NCI-H748 (cell line): ENCODE results near the gene ZC2HC1B.
A peak's percentile ranks its signal among the peaks of the same experiment; 100 is the strongest.

Source experiments
- DNase-seq: peaks from one replicate; lab custom pipeline; 2025; ENCODE audit not compliant: unreplicated experiment; lab: John Stamatoyannopoulos, UW

The ZC2HC1B gene

DNA sequence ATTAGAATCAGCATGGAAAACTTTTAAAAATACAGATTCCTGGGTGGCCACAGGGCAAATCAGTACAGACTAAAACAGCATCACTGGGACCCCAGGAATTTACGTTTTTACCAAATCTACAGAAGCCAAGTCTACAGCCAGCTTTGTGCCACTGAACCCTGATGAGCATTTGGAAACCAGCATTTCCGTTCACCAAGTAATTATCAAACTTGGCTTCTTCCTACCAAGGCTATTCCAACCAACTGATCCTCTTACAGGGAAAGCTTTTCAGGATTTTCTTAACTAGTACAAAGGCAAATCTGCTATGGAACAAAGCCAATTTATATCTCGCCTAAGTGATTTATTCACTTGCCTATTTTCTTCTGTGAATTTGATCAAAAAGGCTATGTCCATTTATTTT lies 96.8 kb downstream of the ZC2HC1B start:
- no peak for DNase-seq

DNA sequence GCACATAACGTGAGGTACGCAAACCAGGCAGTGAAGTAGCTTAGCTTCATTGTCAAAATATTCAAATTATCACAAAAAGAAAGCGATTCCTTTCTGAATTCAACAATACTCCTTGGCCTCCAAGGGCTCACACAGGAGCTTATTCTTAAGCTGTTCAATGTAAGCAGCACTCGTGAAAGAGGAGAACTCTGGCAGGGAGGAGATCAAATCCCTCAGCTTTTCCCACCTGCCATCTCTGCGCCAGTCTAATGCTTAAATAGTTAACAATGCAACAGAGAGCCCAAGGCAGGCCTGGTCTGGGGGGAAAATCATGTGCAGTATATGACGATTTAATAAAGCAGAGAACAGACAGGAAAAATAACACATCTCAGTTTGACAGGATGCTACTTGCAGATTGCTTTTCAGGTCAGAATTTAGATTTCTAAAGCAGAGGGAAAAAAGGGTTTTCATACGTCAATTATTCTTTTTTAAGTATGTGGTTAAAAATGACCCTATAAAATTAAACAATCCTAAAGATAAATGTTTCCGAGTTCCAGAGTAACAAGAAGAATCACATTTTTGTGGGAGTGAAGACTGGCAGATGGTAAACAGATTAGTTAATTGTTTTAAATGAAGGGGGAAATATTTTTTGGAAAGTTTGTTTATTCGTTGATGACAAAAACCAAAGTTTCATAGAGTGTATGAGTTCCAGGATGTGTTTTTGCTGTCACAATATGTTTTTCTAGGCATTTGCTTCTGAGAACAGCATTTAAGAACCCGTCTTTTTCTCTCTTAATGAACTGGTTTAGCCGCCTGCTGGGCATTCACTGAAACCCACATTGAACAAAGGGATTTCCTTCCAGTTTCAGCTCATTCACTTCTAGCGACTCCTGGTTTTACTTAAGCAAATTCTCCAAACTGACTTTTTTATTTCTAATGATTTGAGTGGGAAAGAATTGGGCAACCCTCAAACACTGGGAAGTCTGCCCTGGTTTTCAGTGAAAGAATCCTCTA lies 97.9 kb downstream of the ZC2HC1B start:
- DNase-seq: peak; percentile 2

DNA sequence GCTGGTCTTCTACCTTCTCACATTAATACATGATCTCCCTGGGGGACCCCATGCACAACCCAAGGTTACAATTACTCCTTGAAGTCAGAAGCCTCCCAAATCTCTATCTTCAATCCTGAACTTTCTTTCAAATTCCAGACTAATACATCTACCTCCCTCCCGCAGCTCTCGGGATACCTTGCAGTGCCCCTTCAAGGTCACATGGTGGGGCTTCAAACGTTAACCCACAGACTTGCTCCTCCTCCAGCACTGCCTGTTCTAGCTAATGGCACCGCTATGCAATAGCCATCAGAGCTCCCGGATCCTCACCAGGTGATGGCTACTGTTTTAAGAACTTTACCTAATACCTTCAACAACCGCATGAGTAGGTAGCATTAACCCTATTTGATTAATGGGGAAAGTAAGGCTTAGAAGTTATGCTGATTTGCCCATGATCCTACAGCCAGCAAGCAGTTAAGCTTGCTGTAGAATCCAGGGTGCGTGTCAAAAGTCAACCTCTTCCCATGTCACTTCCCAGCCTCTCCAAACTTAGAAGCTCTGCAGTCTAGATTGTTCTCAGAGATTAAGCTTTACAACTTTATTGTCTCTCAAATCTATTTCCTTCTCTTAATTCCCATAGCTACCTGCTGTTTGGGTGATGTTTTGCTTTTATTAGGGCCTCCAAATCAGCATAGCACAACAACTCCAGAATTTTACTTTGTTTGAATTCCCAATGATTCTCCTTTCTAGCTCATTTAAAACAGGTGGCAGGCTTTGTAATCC lies 99.1 kb downstream of the ZC2HC1B start:
- DNase-seq: no peak

DNA sequence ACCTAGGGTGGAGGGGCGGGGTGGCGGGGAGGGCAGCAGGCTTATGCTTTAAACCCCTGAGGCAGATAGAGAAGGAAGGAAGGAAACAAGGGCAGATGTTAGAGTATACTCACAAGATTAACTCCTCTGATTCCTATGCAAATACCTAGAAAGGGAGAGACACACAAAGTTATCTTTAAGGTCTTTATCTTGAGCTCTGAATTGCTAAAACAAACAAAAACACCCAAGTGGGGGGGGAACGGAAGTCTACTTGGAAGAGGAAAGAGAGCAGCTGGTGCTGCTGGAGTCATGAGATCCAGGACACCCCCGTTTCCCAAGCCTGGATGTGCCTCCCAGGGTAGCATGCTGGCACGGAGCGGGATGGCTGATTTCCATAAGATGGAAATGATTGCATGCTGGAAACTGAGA lies 100.4 kb downstream of the ZC2HC1B start:
- DNase-seq: no peak

DNA sequence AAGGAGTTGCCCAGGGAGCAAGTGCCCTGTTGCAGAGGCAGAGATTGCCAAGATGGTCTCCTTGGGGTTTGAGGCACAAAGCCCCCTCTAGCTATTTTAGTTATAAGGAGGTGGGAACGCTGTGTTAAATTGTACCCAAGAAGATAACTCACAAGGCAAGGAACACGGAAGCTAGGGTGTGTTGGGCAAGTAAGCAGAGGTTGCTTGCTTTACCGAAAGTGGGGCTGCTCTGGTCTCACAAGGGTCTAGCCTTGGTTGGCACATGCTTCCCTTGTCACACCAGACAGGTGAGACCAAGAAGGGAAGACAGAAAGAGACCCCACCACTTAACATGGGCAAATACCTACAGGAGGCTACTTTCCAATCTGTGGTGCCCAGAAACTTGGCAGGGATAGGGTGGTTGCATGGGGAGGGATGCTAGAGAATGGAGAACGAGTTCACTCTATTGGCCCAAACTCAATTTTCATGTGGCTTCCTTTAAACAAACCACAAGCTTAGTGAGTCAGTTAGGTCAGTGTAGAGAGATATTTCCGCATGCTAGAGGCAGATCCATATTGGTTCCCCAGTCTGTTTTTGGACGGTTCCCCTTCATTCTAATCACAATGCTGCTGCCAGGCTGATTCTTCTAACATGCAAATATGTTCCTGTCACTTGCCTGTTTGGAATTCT lies 101.4 kb downstream of the ZC2HC1B start:
- no peak for DNase-seq

DNA sequence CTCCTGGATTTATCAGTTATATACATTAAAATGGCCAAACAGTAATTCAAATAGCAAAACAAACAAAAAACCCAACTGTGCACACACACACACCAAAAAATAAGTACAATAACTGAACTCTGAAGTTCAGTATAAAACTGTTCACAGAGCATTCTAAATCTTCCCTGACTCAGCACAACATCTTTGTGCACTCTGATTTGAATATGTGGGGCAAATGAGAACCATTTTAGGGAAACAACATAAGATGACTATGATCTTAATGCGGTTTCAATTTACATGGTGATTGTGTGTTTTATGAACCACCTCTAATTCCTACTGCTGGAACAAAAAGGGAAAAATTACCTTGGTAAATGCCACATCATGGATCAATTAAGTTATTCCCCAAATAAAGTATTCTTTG lies 102.0 kb downstream of the ZC2HC1B start:
- DNase-seq: no peak

DNA sequence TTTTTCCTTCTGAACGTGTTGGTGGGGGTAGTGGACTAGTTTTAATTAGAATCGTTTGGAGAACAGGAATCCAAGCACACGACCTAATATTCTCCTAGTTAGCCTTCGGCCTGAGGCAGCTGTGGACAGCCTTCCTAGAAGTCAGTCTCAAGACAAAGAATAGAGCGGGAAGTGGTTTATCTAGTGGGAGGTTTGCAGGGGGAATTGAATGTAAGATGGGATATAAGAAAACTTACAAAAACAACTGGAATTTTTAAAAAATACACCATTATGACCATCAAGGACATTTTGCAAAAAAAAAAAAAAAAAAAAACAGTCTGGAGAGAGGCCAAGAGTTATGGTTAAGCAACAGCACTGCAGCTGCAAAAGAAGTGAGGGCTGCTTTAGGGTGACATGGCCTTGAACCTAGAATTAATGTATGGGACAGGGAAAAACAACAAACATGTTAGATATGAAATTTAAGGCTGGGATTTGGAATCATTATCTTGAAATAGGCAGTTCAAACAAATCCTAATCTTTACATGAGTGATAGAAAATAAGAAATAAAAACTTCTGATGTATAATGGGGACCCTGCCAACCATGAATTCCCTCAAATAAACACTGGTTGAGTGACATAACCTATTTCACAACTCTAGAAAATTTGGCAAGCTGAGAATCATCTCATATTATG lies 103.6 kb downstream of the ZC2HC1B start:
- no peak for DNase-seq

DNA sequence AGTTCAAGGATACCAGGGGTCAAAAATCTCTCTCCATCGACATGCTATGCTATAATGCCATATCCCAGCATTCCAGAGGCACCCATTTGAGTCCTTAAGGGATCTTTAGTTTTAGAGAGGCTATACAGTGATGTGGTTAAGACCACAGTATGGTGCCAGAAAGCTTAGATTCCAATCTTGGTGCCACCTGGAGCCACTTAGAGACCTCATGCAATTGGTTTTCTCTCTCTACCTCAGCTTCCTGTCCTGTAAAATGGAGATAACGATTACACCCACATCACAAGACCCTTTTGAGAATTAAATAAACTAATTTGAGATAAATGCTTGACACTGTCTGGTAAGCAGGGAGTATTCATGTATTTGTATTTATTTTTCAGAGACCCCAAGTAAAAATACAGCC lies 104.8 kb downstream of the ZC2HC1B start:
- no peak for DNase-seq

DNA sequence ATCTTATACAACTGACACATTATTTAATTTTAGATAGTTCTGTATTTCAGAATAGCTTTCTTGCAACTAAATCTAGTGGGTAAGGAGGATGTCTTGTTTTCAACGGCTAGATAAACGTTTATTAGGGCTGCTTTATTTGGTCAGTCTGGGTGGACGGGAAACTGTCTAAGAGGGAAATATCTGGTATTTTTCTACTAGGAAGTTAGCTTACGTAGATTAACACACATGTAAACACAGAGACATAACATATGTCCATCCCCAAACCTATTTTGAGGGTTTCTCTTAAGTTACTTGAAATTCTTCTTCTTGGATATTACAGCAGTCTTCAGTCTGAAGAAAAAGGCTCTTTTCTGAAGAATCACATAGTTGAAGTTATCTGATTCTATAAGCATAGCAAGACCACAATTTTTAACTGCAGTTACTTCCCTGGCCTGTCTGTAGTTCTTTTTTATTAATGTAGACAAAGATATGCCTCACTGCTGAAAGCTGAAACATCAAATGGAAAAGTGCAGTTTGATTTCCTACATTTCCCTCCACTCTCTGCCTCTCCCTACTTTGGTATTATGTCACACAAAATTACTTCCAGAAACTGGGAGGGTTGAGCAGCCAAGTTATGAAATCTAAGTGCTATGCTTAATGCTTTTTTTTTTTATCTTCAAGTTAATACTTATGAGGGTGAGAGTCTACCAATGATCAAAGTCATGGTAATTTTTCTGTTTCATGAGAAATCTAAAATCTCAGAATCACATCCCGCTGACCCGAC lies 106.4 kb downstream of the ZC2HC1B start:
- no peak for DNase-seq

DNA sequence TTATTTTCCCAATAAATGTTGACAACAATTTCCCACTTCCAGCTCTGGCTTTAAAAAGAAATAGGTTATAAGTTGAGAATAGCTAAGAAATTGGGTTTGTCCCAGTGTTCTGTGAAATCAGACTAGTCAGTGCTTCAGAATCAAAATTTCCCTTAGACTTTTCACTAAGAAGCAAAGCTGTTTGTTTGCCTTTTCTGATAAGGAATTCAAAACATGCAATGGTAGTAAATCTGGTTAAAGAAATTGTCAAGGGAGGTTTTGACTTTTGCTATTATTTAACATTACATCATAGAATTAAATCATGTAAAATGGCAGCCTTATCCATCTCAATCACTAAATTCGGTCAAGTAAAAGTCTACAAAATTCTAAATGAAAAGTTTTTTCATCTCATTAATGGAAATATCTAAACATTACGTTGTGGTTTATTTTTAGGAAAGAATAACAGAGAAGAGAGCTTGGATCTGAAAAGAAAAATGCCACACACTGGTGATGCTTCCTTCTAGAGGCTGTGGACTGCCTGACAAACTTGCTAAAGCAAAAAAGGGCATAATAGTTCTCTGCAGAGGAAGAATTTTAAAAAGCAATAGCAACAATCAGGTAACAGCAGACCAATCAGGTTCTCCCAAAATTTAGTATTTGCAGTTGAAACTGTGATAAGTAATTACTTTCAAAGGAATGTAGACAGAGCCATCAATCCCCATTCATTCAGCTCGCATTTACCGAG lies 107.4 kb downstream of the ZC2HC1B start:
- no peak for DNase-seq

DNA sequence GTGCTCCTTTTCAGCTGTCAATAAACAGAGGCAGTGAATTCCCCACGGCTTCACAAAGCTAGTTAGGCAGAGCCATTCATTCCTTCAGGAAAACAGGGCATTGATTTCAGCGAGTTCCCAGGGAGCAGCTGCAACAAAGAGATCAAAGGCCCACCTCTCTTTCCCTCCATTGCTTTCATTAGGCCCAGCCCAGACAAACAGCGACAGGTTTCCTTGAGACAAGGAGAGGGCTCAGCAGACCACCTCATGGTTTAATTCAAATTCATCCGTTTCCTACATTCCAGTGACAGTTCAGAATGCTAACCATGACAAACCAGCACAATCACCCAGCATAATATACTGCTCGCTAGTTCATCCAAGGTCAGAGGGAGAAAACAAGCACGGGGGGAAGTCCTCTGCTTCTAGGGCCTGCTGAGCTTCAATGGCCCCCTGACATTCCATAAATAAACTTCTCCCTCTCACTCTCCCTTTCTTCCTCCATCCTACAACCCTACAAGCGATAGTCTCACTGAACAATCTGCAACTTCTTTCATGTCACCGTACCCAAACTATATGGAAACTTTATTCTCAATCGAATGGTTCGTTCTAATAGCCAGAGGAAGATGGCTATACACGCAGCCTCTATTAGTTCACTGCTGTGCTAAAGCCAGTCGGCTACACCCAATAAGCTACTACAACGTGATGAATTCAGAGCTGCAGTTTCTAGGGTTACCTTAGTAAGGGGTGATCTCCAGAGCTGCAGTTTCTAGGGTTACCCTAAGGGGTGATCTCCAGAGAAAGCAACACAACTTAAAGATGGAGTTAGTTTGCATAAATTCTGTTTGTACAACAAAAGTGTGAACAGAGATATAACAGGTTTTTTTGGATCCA lies 109.1 kb downstream of the ZC2HC1B start:
- no peak for DNase-seq

DNA sequence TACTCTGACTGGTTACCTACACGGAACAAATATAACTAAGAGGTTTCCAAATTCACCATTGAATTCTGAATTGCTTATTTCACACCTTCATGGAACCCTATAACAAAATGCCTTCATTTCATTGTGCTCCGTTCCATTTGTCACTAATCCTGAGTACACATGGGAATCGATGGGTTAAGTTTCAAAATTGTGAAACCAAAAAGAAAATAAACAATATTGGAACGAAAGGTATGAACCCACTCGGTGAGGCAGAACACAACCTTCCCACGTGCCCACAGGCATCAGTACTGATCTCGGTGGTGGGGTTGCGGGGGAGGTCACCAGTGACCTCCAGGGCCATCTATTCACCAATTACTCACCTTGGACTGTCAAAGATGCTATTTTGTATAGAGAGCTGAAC lies 109.8 kb downstream of the ZC2HC1B start:
- no peak for DNase-seq

DNA sequence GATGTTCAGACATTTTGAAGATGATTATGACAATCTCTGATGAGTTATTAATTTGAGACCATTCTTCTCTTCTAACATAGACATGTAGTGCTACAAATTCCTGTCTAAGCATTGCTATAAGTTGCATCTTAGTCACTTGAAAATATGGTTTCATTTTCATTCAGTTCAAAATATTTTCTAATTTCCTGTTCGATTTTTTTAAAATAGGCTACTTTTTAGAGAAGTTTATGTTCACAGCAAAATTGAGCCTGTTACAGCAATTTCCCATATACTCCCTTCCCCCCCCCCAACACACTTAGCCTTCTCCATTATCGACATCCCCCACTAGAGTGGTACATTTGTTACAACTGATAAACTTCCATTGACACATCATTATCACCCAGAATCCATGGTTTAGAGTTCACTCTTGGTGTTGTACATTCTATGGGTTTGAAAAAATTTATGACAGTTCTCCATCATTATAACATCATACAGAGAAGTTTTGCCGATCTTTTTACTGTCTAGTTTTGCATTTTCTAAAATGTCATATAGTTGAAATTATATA lies 112.6 kb downstream of the ZC2HC1B start:
- no peak for DNase-seq

DNA sequence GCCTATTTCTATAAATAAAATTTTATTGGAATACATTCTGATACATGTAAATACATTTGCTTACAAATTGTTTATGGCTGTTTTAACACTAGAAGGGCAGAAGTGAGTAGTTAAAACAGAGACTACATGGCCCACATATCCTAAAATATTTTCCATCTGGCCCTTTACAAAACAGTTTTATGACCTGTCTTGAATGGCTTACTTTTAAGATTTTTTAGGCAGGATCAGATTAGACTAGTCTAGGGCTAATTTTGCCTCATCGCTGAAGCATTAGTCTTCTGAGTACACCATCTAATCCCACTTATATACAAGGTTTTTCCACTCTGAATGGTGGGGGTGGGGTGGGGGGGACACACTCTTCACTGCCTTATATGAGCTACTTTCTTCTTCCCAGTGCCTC lies 116.6 kb downstream of the ZC2HC1B start:
- DNase-seq: no peak

DNA sequence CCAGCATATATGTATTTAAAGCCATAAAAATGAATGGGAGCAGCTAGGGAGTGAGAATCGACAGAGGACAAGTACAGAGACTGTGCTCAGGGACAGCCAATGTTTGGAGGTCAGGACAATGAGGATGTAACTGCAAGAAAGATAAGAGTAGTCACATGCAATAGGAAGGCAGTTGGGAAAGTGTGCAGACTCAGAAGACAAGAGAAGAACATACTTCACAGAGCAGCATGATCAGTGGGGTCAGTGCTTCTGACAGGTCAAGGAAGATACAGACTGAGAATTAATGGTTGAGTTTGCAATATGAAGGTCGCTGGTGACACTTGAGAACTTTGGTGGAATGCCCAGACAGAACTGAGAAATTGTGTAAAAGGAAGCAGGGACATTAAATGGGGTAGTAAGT lies 118.7 kb downstream of the ZC2HC1B start:
- DNase-seq: no peak

DNA sequence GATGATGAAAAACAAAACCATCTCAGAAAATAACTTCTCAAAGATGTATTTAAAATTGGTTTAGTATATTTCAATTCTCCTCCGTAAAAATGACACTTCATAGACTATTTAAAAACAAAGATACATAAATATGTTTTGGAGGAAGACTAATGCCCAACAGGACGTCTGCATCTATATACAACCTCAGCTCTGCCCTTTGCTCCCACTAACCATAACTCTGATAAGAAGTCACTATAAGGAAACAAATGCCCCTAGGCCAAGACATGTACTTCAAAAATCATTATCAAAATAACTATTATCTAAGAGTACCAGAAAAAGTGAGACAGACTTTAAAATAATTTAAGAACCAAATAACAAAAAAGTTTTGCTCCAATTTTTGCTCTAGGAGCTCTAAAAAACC lies 120.4 kb downstream of the ZC2HC1B start:
- DNase-seq: no peak

DNA sequence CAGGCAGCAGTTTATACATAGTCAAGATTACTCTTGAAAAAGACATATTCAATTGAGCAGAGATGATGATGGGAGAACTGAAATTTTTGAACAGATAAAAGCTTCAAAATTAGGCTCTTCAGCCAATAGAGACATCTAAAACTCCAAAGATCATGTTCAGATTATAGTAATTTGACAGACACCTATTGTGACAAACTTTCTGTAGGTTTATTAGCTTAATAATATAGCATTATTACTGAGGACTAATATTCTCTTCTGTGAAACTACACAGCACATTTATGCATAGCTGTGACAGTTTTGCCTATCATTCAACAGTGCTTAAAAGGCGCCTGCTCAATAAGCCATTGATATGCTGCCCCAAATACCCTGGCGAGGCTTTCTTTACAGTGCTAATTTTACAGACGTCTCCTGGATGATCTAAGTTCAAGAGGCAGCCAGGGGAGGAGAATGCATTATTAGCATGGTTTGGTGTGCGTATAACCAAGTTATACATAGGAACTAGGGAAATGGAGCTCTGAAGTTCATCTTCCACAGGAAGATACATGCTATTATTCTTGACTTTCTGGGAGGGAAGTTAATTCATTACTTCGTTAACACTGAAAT lies 122.3 kb downstream of the ZC2HC1B start:
- DNase-seq: no peak
